Muscle of leg (tissue), 11 donors: ENCODE data around the gene PGC. TPM values are rescaled to one million over a fixed set of nuclear protein-coding genes. Genes with fewer than 3 reads are reported as not detected.
"Not testable (repeated sequence)": the region's sequence is repeated elsewhere in the genome, so short reads cannot be mapped to it uniquely, and the experiment has no call there.

ENCODE experiments used
- DNase-seq: peaks from one replicate; pipeline ENCODE4 v3.0.0; 2013
- H3K27ac ChIP-seq: one replicate; pipeline ENCODE4 v1.5.1; 2013; ENCODE audit warnings: mild to moderate bottlenecking, low read length, control low read depth
- H3K27me3 ChIP-seq: one replicate; pipeline ENCODE4 v1.6.1; 2013; ENCODE audit warnings: low read length; ENCODE audit not compliant: control insufficient read depth, insufficient read depth
- H3K36me3 ChIP-seq: one replicate; pipeline ENCODE4 v1.6.1; 2013; ENCODE audit warnings: low read length; ENCODE audit not compliant: control insufficient read depth, insufficient read depth
- H3K4me1 ChIP-seq: one replicate; pipeline ENCODE4 v1.6.1; 2013; ENCODE audit warnings: low read length; ENCODE audit not compliant: control insufficient read depth, insufficient read depth
- H3K4me3 ChIP-seq: one replicate; pipeline ENCODE4 v1.5.1; 2013; ENCODE audit warnings: low read length, control low read depth
- H3K9me3 ChIP-seq: replicated peaks from 2 replicates; pipeline ENCODE4 v1.6.1; 2013; ENCODE audit warnings: low read depth, low read length; ENCODE audit not compliant: control insufficient read depth
- WGBS: methylation state at CpG from one replicate; pipeline ENCODE4 v1.1.5; 2013; ENCODE audit warnings: missing lambda C conversion rate; ENCODE audit not compliant: insufficient coverage; 5-methylcytosine and 5-hydroxymethylcytosine counted together
- polyA plus RNA-seq, 8 donors: library from polyadenylated mRNA; unstranded; fragments of 120-200 nt; gene quantifications; one replicate each; pipeline versions ENCODE4 v1.2.1 to v1.2.3, GENCODE V29; 2013; ENCODE audit warnings: inconsistent platforms in 1 of 8, low replicate concordance in 1 of 8; ENCODE audit not compliant: insufficient read length in 8 of 8, insufficient read depth in 1 of 8
- total RNA-seq: library from RNA; stranded (reverse); fragments of 120-200 nt; gene quantifications from one replicate; pipeline ENCODE4 v1.2.4, GENCODE V29; 2013

Gene PGC
- total and polyA plus RNA-seq, 9 donors = 0.21 to 0.41 (median 0.39) TPM; not detected in 6

DNA sequence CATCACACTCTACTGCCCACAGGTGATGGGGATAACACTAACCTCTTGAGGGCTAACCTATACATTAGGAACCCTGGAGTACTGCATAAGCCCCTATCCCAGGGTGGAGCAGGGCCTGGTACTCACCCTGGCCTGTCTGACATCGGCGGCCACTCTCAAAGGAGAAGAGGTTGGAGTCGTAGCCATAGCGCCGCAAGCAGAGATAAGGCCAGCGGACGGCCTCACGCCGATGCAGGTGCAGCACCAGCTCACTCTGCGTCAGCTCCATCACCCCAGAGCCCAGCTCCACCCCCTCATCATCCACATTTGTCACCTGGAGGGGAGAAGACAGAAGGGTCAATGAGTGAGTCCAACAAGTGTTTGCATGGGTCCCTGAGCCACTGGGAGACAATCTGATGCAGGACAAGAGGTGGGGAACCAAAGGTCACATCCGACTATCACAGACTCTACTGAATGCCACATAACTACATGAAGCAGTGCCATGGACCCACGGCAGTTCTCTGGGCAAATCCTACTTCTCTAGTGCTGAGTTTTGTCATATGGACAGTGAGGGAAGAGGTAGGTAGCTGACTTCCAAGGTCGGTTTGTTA is 28.2 kb upstream of the PGC start:
- no peaks in the 10 kb centered on the region for H3K9me3 ChIP-seq
- H3K4me1 ChIP-seq = peaks cover 7% of the 10 kb centered on the region
- no peak for DNase-seq
- no peak overlapping the region for H3K27ac ChIP-seq
- 100% methylated on average over 2 of the region's 13 CpGs for WGBS
- H3K27me3 ChIP-seq = no peaks in the 10 kb centered on the region
- peaks cover 61% of the 10 kb centered on the region for H3K36me3 ChIP-seq
- H3K4me3 ChIP-seq = no peak overlapping the region

- Histone ChIP-seq H3K9me3 (no peaks in the 10 kb centered on the region), H3K4me3 (no peak overlapping the region), H3K36me3 (peaks cover 64% of the 10 kb centered on the region), H3K4me1 (peaks cover 7% of the 10 kb centered on the region), H3K27me3 (no peaks in the 10 kb centered on the region), H3K27ac (no peak overlapping the region)
- 90% methylated on average over 2 of the region's 3 CpGs for WGBS
- DNase-seq = no peak
Measured at GRCh38 chr6:41774841-41775240, 27.6 kb upstream of the PGC start.

DNA sequence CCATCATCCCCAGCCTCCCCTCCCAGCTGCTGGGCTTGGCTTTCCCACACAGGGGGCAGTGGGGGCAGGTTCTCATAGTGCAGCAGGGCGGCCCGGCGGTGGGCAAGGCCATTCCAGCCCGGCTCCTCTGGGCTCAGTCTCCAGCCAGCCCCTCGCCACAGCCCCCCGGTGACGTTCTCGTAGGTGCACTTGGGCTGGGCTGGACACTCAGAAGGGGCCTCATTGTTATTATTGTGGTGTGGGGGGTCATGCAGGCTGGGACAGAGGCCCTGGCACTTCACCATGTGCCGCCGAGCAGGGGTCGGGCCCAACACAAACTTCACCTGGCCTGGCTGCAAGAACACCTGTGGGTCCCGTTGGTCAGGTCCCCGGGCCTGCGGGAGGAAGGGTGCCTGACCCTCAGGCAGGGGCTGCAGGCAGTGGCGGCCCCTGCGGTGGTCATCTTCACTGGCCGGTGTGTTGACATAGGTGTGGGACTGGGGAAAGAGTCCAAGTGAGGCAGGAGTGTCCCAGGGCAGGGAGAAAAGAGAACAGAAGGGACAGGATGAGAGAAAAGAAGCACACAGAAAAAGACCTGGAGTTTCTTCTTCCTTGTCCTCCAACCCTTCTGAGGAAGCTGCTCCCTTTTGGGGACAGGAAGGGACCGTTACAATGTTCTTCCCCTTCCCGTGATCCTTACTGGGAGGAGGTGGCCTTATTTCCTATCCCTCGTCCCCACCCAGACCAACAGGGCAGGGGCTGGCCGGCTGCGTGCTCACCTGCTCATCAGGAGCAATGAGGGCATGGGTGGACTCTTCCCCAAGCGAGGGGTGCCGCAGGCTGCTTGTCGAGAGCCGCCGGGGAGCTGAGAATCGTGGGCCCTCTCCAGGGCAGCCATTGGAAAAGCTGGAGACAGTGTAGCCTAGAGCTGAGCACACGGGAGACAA is 24.1 kb upstream of the PGC start:
- no peak for DNase-seq
- no peak overlapping the region for H3K27ac ChIP-seq
- H3K27me3 ChIP-seq = no peaks in the 10 kb centered on the region
- no peak overlapping the region for H3K4me3 ChIP-seq
- peaks cover 3% of the 10 kb centered on the region for H3K4me1 ChIP-seq
- H3K9me3 ChIP-seq = no peaks in the 10 kb centered on the region
- WGBS = 86% methylated on average over 21 of the region's 29 CpGs
- H3K36me3 ChIP-seq = peaks cover 56% of the 10 kb centered on the region

DNA sequence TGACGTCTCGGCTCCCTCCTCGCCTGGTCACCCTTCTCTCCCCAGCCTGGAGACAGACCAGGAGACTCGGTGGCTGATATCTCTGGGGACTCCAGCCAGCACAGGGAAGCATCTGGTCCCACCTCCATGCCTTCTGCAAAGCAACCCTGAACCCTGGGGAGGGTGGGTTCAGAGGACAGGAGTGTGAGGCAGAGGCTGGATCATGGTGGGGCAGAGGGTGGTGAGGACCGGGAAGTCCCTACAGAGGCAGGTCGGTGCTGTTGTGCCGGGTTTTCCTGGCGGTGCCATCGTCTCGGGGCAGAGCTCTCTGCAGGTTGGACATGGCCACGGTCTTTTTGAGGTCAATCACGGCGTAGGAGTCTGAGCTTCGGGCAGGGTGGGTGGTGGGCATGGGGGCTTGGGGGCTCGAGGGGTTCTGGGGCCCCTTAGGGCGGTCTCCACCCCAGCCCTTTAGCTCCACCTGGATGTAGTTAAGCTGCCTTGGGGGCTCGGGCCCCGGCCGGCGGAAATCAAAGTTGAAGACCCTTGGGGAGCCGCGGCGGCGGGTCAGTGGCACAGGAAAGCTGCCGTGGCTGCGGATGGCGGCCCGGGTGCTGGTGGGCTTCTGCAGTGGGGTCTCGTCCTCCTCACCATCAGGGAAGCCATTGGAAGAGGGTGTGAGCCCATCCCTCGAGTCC is 23.3 kb upstream of the PGC start:
- peaks cover 3% of the 10 kb centered on the region for H3K4me1 ChIP-seq
- H3K9me3 ChIP-seq = no peaks in the 10 kb centered on the region
- no peaks in the 10 kb centered on the region for H3K27me3 ChIP-seq
- no peak overlapping the region for H3K4me3 ChIP-seq
- H3K36me3 ChIP-seq = peaks cover 49% of the 10 kb centered on the region
- H3K27ac ChIP-seq = no peak overlapping the region
- WGBS = 95% methylated on average over 21 of the region's 30 CpGs
- no peak for DNase-seq

DNA sequence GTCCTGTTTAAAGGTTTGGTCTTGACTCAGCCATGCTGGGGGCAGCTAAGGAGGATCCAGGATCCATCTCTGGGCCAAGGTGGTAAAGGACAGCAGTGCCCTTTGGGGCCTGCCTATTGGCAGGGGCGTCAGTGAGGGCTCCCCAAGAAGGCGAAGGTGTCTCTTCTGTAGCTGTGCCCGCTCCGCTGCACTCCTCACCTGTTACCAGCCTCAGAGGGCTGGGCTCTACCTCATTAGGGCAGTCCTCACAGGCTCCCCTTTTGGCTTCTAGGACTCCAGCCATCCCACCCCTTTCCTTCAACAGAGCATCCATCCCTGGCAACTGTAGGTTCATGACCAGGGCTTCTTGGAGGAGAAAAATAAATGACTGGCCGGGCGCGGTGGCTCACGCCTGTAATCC is 22.2 kb upstream of the PGC start:
- no peak for DNase-seq
- Histone ChIP-seq H3K27me3 (no peaks in the 10 kb centered on the region), H3K27ac (no peak overlapping the region), H3K36me3 (peaks cover 38% of the 10 kb centered on the region), H3K9me3 (no peaks in the 10 kb centered on the region), H3K4me1 (peaks cover 3% of the 10 kb centered on the region), H3K4me3 (no peak overlapping the region)
- WGBS = 90% methylated on average over 4 of the region's 8 CpGs

DNA sequence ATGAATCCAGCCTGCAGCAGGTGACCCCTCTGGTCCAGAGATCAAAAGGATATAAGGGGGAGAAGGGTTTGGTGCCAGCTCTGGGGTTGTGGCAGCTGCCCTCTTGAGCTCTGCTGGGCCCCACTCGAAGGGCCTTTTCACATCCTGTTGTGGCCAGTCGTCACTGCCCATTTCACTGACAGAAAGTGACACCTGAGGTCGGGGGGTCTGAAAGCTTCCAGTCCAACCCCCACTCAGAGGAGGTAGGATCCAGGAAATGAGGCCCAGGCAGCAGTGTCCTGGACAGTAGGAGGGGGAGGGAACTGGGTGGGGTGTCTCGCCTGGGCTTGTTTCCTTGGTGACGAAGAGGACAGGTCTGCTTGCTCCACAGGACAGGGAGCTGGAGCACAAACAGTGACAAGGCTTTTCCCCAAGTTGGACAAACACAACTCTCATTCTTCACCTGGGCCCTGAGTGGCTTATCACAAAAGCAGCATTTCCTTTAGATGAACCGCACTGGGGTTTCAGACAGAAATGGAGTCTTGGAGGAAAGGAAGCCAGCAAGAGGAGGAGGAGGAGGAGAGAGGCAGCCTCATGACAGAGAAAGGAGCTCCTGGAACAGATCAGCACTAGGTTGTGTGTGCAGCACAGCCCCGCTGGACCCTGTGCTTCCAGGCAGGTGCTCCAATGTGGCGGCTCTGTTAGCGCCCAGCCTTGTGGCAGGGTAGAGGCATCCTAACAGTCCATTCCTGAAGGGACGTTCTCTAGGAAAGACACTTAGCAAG is 21.5 kb upstream of the PGC start:
- Histone ChIP-seq H3K36me3 (peaks cover 34% of the 10 kb centered on the region), H3K4me1 (peaks cover 3% of the 10 kb centered on the region), H3K9me3 (no peaks in the 10 kb centered on the region), H3K27me3 (no peaks in the 10 kb centered on the region), H3K27ac (no peak overlapping the region), H3K4me3 (no peak overlapping the region)
- 61% methylated on average over 6 of the region's 10 CpGs for WGBS
- DNase-seq = no peak

DNA sequence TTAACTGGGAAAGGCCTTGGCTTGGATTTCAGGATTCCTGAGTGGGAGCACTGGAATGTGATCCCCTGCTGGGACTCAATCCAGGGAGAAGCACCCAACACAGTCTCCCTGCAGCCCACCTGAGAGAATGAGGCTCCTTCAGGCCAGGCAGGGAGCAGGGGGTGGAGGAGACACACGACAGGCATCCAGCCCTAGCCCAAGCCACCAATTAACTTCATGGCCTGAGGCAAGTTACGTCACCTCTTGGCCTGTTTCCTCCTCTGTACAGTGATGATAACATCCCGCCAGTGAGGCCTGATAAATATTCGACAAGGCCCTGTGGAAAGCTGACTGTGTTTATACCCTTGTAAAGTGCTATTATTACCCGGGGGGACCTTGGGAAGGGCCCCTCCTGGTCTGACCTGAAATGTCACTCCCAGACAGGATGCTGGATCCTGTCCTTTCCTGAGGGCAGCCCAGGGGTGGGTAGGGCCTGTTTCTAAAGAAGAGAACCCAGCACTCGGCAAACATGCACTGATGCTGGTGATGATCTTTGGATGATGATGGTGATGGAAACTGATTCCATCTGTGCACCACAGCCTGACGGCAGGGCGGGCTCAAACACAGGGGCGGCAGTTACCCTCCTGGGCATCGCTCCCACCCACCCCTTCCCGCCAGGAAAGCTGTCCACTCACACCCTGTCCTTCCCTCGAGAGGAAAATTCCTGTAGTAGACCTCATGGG is 20.1 kb upstream of the PGC start:
- no peaks in the 10 kb centered on the region for H3K27me3 ChIP-seq
- peak; percentile 69 for DNase-seq
- H3K27ac ChIP-seq = no peak overlapping the region
- peaks cover 24% of the 10 kb centered on the region for H3K36me3 ChIP-seq
- H3K9me3 ChIP-seq = no peaks in the 10 kb centered on the region
- no peak overlapping the region for H3K4me3 ChIP-seq
- H3K4me1 ChIP-seq = peaks cover 3% of the 10 kb centered on the region
- 26% methylated on average over 3 of the region's 12 CpGs for WGBS

GRCh38 chr6:41766043-41766664 is 19.0 kb upstream of the PGC start:
- not testable (repeated sequence) for H3K4me3 ChIP-seq, DNase-seq, H3K27me3 ChIP-seq, H3K9me3 ChIP-seq, H3K27ac ChIP-seq, H3K4me1 ChIP-seq
- 94% methylated on average over 2 of the region's 4 CpGs for WGBS
- H3K36me3 ChIP-seq = peaks cover 13% of the 10 kb centered on the region

DNA sequence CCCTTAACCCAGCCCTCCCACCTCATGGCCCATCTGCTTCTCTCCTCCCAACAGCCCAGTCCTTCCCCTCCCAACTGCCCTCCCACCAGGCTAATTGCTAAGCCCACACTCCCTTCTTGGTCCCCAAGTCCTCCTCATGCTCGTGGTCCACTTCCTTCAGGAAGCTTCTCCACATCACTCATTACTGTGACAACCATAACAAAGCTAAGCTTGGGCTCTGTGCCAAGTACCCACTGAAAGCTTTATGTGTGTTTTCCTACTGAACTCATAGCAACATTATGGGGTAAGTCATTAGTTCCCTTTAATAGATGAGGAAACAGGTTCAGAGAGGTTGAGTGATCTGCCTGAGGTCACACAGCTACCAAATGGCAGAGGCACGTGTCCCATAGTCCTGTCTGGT is 16.3 kb upstream of the PGC start:
- Histone ChIP-seq H3K27ac (no peak overlapping the region), H3K36me3 (no peaks in the 10 kb centered on the region), H3K4me3 (no peak overlapping the region), H3K4me1 (peaks cover 3% of the 10 kb centered on the region), H3K9me3 (no peaks in the 10 kb centered on the region), H3K27me3 (no peaks in the 10 kb centered on the region)
- 40% methylated on average over 2 of the region's 2 CpGs for WGBS
- no peak for DNase-seq
